GM12892 (cell line): Measurements from ENCODE around the gene EIF2A.

Experiments used
- POLR2A ChIP-seq: IDR thresholded peaks from 2 replicates; pipeline ENCODE4 v1.6.1; 2011; ENCODE audit warnings: low read depth, low read length, control low read depth
- POLR2AphosphoS5 ChIP-seq: IDR thresholded peaks from 2 replicates; pipeline ENCODE4 v1.6.1; 2011; ENCODE audit warnings: low read depth, low read length, control low read depth
- TAF1 ChIP-seq: IDR thresholded peaks from 2 replicates; pipeline ENCODE4 v1.6.1; 2011; ENCODE audit warnings: low read depth, mild to moderate bottlenecking, control low read depth, low read length, borderline replicate concordance

GRCh38 chr3:150597646-150598045, 51.1 kb downstream of the EIF2A start:
- TF ChIP-seq TAF1 (no peak), POLR2A (no peak), POLR2AphosphoS5 (no peak)
